GM19438 (cell line): ENCODE measurements around the gene SDK1.
"Not testable (repeated sequence)": the region's sequence is repeated elsewhere in the genome, so short reads cannot be mapped to it uniquely, and the experiment has no call there.

Experiments
- ATAC-seq: cut with Tn5 transposase; IDR thresholded peaks from one replicate; pipeline ENCODE4 v1.9.1; 2021; ENCODE audit warnings: low read depth; ENCODE audit not compliant: unreplicated experiment

Gene SDK1

DNA sequence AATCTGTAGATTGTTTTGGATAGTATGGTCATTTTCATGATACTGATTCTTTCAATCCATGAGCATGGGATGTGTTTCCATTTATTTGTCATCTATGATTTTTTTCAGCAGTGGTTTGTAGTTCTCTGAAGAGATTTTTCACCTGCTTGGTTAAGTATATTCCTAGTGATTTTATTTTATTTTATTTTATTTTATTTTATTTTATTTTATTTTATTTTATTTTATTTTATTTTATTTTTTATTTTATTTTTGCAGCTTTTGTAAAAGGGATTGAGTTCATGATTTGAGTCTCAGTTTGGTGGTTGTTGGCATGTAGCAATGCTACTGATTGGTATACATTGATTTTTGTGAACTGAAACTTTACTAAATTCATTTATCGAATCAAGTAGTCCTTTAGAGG, 404.2 kb downstream of the SDK1 start:
- no peak for ATAC-seq

DNA sequence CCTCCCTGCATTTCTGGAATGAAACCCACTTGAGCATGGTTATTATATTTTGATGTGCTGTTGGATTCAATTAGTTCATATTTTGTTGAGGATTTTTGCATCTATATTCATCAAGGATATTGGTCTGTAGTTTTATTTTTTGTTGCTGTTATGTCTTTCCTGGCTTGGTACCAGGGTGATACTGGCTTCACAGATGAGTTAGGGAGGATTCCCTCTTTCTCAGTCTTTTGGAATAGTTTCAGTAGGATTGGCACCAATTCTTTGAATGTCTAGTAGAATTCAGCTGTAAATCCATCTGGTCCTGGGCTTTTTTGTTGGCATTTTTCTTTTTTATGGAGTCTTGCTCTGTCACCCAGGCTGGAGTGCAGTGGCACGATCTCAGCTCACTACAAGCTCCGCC, 405.0 kb downstream of the SDK1 start:
- not testable (repeated sequence) for ATAC-seq

GRCh38 chr7:3710122-3710521, 409.1 kb downstream of the SDK1 start:
- no peak for ATAC-seq

- no peak for ATAC-seq
Observed at GRCh38 chr7:3710531-3710930, 409.5 kb downstream of the SDK1 start.

DNA sequence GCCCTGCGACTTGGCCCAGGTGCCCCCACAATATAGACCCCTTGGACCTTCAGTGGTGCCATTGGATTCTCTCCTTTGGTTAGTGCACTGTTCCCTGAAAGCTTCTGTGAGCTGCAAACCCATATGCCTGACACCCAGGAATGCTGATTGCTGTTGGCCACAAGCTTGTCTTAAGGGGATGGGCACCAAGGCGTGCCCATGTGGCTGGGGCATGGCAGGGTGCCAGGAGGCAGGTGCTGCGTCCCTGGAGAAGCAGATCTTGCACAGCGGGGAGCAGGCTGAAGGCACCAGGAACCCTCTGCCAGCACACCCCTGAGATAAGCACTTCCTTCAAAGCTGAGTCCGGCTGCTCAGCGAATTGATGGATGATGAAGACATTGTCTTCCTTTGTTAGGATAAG, 411.8 kb downstream of the SDK1 start:
- no peak for ATAC-seq

GRCh38 chr7:3721422-3721821, 420.4 kb downstream of the SDK1 start:
- no peak for ATAC-seq

GRCh38 chr7:3722396-3722922, 421.4 kb downstream of the SDK1 start:
- ATAC-seq = no peak

GRCh38 chr7:3725155-3726059, 424.4 kb downstream of the SDK1 start:
- ATAC-seq = no peak

GRCh38 chr7:3730276-3730675, 429.2 kb downstream of the SDK1 start:
- no peak for ATAC-seq

DNA sequence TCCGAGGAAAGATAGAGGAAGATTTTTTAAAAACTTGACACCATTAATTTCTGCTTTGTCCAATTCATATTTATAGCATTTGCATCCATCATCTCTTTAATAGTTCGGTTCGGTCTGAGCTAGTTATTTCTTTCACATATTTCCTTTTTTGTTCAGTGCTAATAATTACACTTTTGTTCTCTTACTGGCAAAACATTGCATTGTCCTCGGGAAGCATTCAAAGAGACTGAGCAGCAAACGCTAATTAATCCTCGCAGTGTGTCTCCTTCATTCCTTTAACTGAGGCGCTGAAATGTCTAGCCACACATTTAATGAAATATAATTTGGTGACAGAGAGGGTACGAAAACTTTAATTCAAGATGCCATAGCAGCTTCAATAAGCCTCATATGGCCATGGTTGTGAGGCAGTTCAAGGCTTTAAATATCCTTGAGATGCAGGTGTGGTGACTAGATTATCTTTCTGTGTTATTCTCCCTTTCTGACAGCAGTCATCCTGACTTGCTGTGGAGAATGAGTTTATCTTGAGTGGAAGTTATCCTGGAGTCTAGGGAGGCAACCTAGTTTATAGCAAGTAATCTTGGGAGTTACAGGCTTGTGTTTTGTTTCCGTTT, 431.4 kb downstream of the SDK1 start:
- no peak for ATAC-seq

DNA sequence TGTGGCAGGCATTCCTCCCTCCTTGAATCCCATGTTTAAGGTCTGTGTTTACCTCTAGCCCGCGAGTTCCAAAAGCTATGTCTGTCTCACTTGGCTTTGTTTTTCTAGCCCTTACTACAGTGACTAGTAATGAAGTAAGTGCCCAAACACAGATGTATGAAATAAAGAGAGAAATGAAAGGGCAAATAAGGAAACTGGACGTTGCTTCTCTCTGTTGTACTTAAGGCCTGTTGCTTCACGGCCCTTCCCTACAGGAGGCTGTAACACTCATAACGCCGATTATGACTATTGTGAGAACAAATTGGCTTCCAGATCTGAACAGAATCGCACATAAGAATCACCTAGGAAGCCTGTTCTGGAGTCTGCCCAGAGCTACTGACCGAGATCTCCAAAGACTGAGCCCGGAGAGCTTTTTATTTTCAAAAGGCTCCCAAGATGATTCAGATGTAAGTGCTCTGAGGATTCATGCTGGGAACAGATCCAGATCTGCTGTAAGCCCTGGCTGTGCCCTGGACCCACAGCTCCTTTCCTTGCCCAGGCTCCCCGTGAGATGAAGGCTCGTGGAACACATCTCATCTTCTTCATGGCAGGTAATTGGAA, 432.6 kb downstream of the SDK1 start:
- ATAC-seq = no peak

DNA sequence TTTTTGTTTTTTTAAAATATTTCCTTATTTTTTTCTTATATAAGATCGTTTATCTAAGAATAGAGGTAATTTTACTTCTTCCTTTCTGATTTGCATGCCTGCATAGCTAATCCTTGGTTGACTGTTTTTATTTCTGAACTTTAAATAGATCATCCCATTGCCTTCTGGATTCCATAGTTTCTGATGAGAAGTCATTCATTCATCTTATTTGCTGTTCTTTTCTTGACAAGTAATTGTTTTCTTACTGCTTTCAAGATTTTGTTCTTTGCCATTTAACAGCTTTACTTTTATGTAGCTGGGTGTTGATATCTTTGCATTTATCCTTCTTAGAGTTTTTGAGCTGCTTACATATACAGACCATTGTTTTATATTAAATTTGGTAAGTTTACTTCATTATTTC, 437.9 kb downstream of the SDK1 start:
- no peak for ATAC-seq

- no peak for ATAC-seq
Observed at GRCh38 chr7:3739983-3740382, 438.9 kb downstream of the SDK1 start.

- no peak for ATAC-seq
Observed at GRCh38 chr7:3747467-3747866, 446.4 kb downstream of the SDK1 start.

- no peak for ATAC-seq
Observed at GRCh38 chr7:3748389-3748788, 447.3 kb downstream of the SDK1 start.

DNA sequence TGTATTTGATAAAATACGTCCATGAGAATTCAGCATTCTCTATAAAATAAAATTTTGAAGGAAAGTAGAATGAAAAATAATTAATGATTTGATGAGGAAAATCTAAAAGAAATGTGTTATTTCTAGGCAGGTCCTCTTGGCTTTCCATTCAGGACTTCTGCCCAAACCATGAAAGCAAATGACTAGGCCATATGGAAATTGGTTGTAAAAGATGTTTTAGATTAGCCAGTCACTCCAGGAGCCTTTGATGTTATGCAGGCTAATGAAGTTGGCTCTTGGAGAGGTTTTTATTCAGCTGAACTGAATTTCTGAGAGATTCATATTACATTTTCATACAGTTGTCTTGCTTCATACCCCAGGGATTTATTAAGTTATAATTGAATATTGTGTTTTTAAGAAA, 452.8 kb downstream of the SDK1 start:
- no peak for ATAC-seq

DNA sequence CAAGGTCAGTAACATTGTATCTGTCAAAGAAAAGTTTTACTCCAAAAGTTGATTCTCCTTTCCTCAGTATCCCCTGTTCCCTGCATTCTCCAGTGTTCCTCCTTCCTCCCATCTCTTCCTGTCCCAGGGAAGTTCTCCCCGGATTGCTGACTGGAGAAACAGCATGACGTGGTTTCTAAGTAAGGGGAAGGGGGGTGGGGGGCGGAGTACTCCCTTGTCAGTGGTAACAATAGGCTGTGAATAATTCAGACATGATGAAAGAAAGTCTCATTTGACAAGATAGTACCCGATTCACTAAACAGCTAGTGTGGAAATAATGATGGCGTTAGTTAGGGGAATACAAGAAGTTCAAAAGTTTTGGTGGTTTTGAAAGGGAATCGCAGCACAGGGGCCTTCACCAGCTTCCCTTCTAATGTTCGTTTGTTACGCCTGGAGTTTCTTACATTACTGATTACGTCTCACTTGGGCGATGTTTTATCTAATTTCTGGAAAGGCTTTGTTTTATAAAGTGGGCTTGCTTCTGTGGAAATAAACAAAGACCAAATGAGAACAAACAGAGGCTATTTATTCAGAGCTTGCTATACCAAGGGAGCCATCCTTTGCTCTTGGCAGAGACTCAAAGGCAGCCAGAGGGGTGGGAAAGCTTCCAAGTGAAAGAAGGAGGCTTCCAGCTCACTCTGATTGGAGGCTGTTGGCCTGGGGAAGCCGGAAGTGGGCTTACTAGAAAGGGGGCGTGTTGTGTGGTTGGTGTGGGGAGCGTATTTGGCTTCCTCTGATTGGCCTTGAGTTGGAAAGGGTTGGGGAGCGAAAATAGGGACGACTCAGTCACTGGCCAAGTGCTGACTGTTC, 453.7 kb downstream of the SDK1 start:
- ATAC-seq = no peak

DNA sequence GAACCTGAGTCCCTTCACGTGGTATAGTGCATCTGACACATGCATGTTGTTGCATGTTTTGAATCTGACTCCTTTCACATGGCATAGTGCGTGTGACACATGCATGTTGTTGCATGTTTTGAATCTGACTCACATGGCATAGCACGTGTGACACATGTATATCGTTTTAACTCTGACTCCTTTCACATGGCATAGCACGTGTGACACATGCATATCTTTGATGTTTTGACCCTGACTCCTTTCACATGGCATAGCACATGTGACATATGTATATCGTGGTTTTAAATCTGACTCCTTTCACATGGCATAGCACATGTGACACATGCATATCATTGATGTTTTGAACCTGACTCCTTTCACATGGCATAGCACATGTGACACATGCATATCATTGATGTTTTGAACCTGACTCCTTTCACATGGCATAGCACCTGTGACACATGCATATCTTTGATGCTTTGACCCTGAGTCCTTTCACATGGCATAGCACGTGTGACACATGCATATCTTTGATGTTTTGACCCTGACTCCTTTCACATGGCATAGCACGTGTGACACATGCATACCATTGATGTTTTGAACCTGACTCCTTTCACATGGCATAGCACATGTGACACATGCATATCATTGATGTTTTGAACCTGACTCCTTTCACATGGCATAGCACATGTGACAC, 454.9 kb downstream of the SDK1 start:
- ATAC-seq = not testable (repeated sequence)

DNA sequence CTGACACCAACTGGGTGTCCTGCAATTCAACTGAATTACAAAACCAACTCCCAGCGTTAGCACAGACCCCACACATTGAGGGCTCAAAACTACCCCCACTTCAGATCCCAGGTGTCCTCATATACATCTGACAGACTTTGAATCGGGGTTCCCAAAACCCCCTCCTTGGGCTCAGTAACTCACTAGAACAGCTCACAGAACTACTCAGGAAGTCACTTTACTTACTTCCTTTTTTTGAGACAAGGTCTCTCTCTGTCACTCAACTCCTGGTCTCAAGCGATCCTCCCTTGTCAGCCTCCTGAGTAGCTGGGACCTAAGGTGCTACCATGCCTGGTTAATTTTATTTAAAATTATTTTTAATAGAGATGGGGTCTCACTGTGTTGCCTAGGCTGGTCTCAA, 456.0 kb downstream of the SDK1 start:
- no peak for ATAC-seq

DNA sequence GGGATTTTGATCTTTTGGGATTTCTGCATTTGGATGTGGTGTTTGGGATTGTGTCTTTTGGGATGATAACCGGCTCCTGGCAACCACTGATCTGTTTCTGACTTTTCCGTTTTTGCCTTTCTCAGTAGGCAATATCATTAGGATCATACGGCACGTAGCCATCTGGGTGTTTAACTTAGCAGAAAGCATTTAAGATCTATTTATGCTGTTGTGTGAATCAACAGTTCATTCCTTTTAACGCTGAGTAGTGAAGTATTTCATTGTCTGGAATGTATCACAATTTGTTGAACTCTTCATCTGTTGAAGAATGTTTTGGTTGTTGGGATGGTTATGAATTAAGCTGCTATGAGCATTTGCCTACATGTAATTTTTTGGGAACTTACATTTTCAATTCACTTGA, 459.6 kb downstream of the SDK1 start:
- ATAC-seq = no peak
